HEK293 (cell line): ENCODE data around the gene SLC22A31.
A peak's percentile ranks its signal among the peaks of the same experiment; 100 is the strongest.

ENCODE experiments used
- GLI4 ChIP-seq: fragments of 450-650 bp; formaldehyde crosslinking; IDR thresholded peaks from 2 replicates; pipeline ENCODE4 v1.5.1; 2016; ENCODE audit warnings: missing biosample characterization, missing genetic modification characterization
- GLIS2 ChIP-seq: fragments of 450-650 bp; formaldehyde crosslinking; IDR thresholded peaks from 2 replicates; pipeline ENCODE4 v1.5.1; 2016; ENCODE audit warnings: missing biosample characterization, missing genetic modification characterization
- HOXA7 ChIP-seq: sonication (generic); formaldehyde crosslinking; IDR thresholded peaks from 2 replicates; pipeline ENCODE4 v1.8.1; 2022; ENCODE audit warnings: missing genetic modification reagents, borderline replicate concordance
- KLF1 ChIP-seq: fragments of 450-650 bp; formaldehyde crosslinking; IDR thresholded peaks from 2 replicates; pipeline ENCODE4 v1.5.1; 2016; ENCODE audit warnings: missing biosample characterization, missing genetic modification characterization
- KLF9 ChIP-seq: fragments of 450-650 bp; formaldehyde crosslinking; IDR thresholded peaks from 2 replicates; pipeline ENCODE4 v1.5.1; 2016; ENCODE audit warnings: missing biosample characterization, missing genetic modification characterization, low read depth
- MZF1 ChIP-seq: fragments of 450-650 bp; formaldehyde crosslinking; IDR thresholded peaks from 2 replicates; pipeline ENCODE4 v1.5.1; 2017; ENCODE audit warnings: missing biosample characterization, missing genetic modification characterization, borderline replicate concordance
- OSR2 ChIP-seq: fragments of 450-650 bp; formaldehyde crosslinking; IDR thresholded peaks from 2 replicates; pipeline ENCODE4 v1.5.1; 2016; ENCODE audit warnings: missing biosample characterization, missing genetic modification characterization
- SALL2 ChIP-seq: fragments of 450-650 bp; formaldehyde crosslinking; IDR thresholded peaks from 2 replicates; pipeline ENCODE4 v1.5.0; 2017; ENCODE audit warnings: missing biosample characterization, mild to moderate bottlenecking, missing genetic modification characterization, borderline replicate concordance
- SP2 ChIP-seq: fragments of 450-650 bp; formaldehyde crosslinking; IDR thresholded peaks from 2 replicates; pipeline ENCODE4 v1.5.1; 2016; ENCODE audit warnings: missing biosample characterization, missing genetic modification characterization
- ZNF146 ChIP-seq: fragments of 450-650 bp; formaldehyde crosslinking; IDR thresholded peaks from 2 replicates; pipeline ENCODE4 v1.5.1; 2016; ENCODE audit warnings: missing biosample characterization, missing genetic modification characterization
- ZNF202 ChIP-seq: fragments of 450-650 bp; formaldehyde crosslinking; IDR thresholded peaks from 2 replicates; pipeline ENCODE4 v1.5.1; 2016; ENCODE audit warnings: missing biosample characterization, missing genetic modification characterization, borderline replicate concordance
- ZNF211 ChIP-seq: fragments of 450-650 bp; formaldehyde crosslinking; IDR thresholded peaks from 2 replicates; pipeline ENCODE4 v1.5.1; 2016; ENCODE audit warnings: low read depth, missing biosample characterization, missing genetic modification characterization
- ZNF239 ChIP-seq: fragments of 450-650 bp; formaldehyde crosslinking; IDR thresholded peaks from 2 replicates; pipeline ENCODE4 v1.5.1; 2016; ENCODE audit warnings: missing biosample characterization, missing genetic modification characterization
- ZNF24 ChIP-seq: fragments of 450-650 bp; formaldehyde crosslinking; IDR thresholded peaks from 2 replicates; pipeline ENCODE4 v1.5.1; 2016; ENCODE audit warnings: missing biosample characterization, missing genetic modification characterization
- ZNF311 ChIP-seq: fragments of 450-650 bp; formaldehyde crosslinking; IDR thresholded peaks from 2 replicates; pipeline ENCODE4 v1.5.1; 2017; ENCODE audit warnings: missing biosample characterization, missing genetic modification characterization, borderline replicate concordance
- ZNF324 ChIP-seq: fragments of 450-650 bp; formaldehyde crosslinking; IDR thresholded peaks from 2 replicates; pipeline ENCODE4 v1.5.1; 2016; ENCODE audit warnings: missing biosample characterization, missing genetic modification characterization
- ZNF354C ChIP-seq: fragments of 450-650 bp; formaldehyde crosslinking; IDR thresholded peaks from 2 replicates; pipeline ENCODE4 v1.5.1; 2016; ENCODE audit warnings: missing biosample characterization, missing genetic modification characterization, low read depth, borderline replicate concordance
- ZNF37A ChIP-seq: fragments of 450-650 bp; IDR thresholded peaks from 2 replicates; pipeline ENCODE4 v1.5.1; 2018; ENCODE audit warnings: missing biosample characterization, missing genetic modification characterization
- ZNF510 ChIP-seq: fragments of 450-650 bp; formaldehyde crosslinking; IDR thresholded peaks from 2 replicates; pipeline ENCODE4 v1.5.1; 2018; ENCODE audit warnings: mild to moderate bottlenecking, missing genetic modification characterization, missing biosample characterization; ENCODE audit not compliant: insufficient replicate concordance
- ZNF600 ChIP-seq: fragments of 450-650 bp; formaldehyde crosslinking; IDR thresholded peaks from 2 replicates; pipeline ENCODE4 v1.5.1; 2016; ENCODE audit warnings: missing biosample characterization, missing genetic modification characterization
- ZNF707 ChIP-seq: fragments of 450-650 bp; formaldehyde crosslinking; IDR thresholded peaks from 2 replicates; pipeline ENCODE4 v1.5.1; 2016; ENCODE audit warnings: missing biosample characterization, missing genetic modification characterization
- TF ChIP-seq, protein P1 (sequence below): fragments of 450-650 bp; formaldehyde crosslinking; IDR thresholded peaks from 2 replicates; pipeline ENCODE4 v1.5.1; 2016; ENCODE audit warnings: missing biosample characterization, missing genetic modification characterization
- TF ChIP-seq, protein P2 (sequence below): fragments of 450-650 bp; formaldehyde crosslinking; IDR thresholded peaks from 2 replicates; pipeline ENCODE4 v1.5.0; 2017; ENCODE audit warnings: missing biosample characterization, missing genetic modification characterization, borderline replicate concordance
- TF ChIP-seq, protein P3 (sequence below): fragments of 450-650 bp; formaldehyde crosslinking; IDR thresholded peaks from 2 replicates; pipeline ENCODE4 v1.5.1; 2017; ENCODE audit warnings: missing biosample characterization, missing genetic modification characterization
- TF ChIP-seq, protein P4 (sequence below): fragments of 450-650 bp; formaldehyde crosslinking; IDR thresholded peaks from 2 replicates; pipeline ENCODE4 v1.5.1; 2016; ENCODE audit warnings: missing biosample characterization, missing genetic modification characterization
- TF ChIP-seq, protein P5 (sequence below): fragments of 450-650 bp; formaldehyde crosslinking; IDR thresholded peaks from 2 replicates; pipeline ENCODE4 v1.5.1; 2016; ENCODE audit warnings: missing biosample characterization, missing genetic modification characterization
- TF ChIP-seq, protein P6 (sequence below): fragments of 450-650 bp; formaldehyde crosslinking; IDR thresholded peaks from 2 replicates; pipeline ENCODE4 v1.5.1; 2017; ENCODE audit warnings: missing biosample characterization, missing genetic modification characterization
- TF ChIP-seq, protein P7 (sequence below): fragments of 450-650 bp; formaldehyde crosslinking; IDR thresholded peaks from 2 replicates; pipeline ENCODE4 v1.5.1; 2016; ENCODE audit warnings: missing biosample characterization, missing genetic modification characterization

SLC22A31 gene

DNA sequence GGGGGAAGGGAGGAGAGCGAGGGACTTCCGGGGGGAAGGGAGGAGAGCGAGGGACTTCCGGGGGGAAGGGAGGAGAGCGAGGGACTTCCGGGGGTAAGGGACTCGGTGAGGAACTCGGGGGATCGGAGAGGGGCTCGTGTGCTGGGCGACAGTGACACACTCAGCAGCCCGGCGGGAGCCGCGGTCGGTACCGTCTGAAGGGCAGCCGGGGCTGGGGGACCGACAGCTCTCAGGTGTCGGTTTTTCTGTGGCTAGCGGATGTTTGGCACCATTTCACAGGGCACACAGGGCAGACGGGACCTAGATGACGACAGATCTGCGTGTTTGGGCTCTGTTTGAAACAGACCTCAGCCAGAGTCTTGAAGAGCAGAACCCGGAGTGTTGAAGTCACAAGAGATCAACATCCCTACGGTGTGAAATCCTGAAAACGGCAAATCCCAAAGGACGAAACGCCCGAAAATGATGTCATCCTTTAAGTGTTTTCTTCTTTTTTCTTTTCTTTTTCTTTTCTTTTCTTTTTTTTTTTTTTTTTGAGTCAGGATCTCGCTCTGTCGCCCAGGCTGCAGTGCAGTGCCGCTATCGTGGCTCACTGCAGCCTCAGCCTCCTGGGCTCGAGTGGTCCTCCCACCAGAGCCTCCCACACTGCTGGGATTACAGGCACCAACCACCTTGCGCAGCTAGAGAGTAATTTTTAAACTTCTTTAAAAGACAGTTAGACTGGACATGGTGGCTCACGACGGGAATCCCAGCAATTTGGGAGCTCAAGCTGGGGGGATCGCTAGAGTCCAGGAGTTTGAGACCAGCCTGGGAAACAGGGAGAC is 41.1 kb upstream of the SLC22A31 start (continued):
- TF ChIP-seq, protein P1, sequence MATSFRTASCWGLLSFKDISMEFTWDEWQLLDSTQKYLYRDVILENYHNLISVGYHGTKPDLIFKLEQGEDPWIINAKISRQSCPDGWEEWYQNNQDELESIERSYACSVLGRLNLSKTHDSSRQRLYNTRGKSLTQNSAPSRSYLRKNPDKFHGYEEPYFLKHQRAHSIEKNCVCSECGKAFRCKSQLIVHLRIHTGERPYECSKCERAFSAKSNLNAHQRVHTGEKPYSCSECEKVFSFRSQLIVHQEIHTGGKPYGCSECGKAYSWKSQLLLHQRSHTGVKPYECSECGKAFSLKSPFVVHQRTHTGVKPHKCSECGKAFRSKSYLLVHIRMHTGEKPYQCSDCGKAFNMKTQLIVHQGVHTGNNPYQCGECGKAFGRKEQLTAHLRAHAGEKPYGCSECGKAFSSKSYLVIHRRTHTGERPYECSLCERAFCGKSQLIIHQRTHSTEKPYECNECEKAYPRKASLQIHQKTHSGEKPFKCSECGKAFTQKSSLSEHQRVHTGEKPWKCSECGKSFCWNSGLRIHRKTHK (tag by site-specific recombination): no peak
- peak; percentile 77 for TF ChIP-seq ZNF600
- TF ChIP-seq OSR2 (tag by site-specific recombination): no peak
- TF ChIP-seq, protein P2, sequence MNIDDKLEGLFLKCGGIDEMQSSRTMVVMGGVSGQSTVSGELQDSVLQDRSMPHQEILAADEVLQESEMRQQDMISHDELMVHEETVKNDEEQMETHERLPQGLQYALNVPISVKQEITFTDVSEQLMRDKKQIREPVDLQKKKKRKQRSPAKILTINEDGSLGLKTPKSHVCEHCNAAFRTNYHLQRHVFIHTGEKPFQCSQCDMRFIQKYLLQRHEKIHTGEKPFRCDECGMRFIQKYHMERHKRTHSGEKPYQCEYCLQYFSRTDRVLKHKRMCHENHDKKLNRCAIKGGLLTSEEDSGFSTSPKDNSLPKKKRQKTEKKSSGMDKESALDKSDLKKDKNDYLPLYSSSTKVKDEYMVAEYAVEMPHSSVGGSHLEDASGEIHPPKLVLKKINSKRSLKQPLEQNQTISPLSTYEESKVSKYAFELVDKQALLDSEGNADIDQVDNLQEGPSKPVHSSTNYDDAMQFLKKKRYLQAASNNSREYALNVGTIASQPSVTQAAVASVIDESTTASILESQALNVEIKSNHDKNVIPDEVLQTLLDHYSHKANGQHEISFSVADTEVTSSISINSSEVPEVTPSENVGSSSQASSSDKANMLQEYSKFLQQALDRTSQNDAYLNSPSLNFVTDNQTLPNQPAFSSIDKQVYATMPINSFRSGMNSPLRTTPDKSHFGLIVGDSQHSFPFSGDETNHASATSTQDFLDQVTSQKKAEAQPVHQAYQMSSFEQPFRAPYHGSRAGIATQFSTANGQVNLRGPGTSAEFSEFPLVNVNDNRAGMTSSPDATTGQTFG: no peak
- TF ChIP-seq, protein P3, sequence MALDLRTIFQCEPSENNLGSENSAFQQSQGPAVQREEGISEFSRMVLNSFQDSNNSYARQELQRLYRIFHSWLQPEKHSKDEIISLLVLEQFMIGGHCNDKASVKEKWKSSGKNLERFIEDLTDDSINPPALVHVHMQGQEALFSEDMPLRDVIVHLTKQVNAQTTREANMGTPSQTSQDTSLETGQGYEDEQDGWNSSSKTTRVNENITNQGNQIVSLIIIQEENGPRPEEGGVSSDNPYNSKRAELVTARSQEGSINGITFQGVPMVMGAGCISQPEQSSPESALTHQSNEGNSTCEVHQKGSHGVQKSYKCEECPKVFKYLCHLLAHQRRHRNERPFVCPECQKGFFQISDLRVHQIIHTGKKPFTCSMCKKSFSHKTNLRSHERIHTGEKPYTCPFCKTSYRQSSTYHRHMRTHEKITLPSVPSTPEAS (tag by site-specific recombination): no peak
- TF ChIP-seq ZNF211 (tag by site-specific recombination): no peak
- TF ChIP-seq ZNF239 (tag by site-specific recombination): no peak
- TF ChIP-seq, protein P4, sequence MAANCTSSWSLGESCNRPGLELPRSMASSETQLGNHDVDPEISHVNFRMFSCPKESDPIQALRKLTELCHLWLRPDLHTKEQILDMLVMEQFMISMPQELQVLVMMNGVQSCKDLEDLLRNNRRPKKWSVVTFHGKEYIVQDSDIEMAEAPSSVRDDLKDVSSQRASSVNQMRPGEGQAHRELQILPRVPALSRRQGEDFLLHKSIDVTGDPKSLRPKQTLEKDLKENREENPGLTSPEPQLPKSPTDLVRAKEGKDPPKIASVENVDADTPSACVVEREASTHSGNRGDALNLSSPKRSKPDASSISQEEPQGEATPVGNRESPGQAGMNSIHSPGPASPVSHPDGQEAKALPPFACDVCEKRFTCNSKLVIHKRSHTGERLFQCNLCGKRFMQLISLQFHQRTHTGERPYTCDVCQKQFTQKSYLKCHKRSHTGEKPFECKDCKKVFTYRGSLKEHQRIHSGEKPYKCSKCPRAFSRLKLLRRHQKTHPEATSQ: no peak
- TF ChIP-seq ZNF146 (tag by site-specific recombination): no peak
- peak; percentile 52; the same call in 1 of the 2 replicates for TF ChIP-seq ZNF202 (tag by site-specific recombination)
- TF ChIP-seq, protein P5, sequence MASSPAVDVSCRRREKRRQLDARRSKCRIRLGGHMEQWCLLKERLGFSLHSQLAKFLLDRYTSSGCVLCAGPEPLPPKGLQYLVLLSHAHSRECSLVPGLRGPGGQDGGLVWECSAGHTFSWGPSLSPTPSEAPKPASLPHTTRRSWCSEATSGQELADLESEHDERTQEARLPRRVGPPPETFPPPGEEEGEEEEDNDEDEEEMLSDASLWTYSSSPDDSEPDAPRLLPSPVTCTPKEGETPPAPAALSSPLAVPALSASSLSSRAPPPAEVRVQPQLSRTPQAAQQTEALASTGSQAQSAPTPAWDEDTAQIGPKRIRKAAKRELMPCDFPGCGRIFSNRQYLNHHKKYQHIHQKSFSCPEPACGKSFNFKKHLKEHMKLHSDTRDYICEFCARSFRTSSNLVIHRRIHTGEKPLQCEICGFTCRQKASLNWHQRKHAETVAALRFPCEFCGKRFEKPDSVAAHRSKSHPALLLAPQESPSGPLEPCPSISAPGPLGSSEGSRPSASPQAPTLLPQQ (tag by site-specific recombination): peak; percentile 76; the same call in 1 of the 2 replicates
- no peak; the same call in 1 of the 2 replicates for TF ChIP-seq KLF9 (tag by site-specific recombination)
- TF ChIP-seq, protein P6, sequence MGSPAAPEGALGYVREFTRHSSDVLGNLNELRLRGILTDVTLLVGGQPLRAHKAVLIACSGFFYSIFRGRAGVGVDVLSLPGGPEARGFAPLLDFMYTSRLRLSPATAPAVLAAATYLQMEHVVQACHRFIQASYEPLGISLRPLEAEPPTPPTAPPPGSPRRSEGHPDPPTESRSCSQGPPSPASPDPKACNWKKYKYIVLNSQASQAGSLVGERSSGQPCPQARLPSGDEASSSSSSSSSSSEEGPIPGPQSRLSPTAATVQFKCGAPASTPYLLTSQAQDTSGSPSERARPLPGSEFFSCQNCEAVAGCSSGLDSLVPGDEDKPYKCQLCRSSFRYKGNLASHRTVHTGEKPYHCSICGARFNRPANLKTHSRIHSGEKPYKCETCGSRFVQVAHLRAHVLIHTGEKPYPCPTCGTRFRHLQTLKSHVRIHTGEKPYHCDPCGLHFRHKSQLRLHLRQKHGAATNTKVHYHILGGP (tag by site-specific recombination): no peak
- TF ChIP-seq ZNF510 (tag by site-specific recombination): no peak
- TF ChIP-seq ZNF37A: no peak
- TF ChIP-seq SALL2 (tag by site-specific recombination): no peak
- no peak for TF ChIP-seq KLF1 (tag by site-specific recombination)
- peak; percentile 63; the same call in 1 of the 2 replicates for TF ChIP-seq MZF1 (tag by site-specific recombination)
- TF ChIP-seq SP2 (tag by site-specific recombination): peak; percentile 66
- TF ChIP-seq ZNF24 (tag by site-specific recombination): 0 out of 2 replicates have a peak, but pooled peaks have one; percentile 22
- TF ChIP-seq ZNF324: no peak
- TF ChIP-seq HOXA7: no peak
- TF ChIP-seq ZNF311 (tag by site-specific recombination): no peak
- TF ChIP-seq GLI4 (tag by site-specific recombination): no peak
- no peak for TF ChIP-seq GLIS2
- no peak for TF ChIP-seq ZNF707 (tag by site-specific recombination)
- no peak for TF ChIP-seq ZNF354C (tag by site-specific recombination)
- TF ChIP-seq, protein P7, sequence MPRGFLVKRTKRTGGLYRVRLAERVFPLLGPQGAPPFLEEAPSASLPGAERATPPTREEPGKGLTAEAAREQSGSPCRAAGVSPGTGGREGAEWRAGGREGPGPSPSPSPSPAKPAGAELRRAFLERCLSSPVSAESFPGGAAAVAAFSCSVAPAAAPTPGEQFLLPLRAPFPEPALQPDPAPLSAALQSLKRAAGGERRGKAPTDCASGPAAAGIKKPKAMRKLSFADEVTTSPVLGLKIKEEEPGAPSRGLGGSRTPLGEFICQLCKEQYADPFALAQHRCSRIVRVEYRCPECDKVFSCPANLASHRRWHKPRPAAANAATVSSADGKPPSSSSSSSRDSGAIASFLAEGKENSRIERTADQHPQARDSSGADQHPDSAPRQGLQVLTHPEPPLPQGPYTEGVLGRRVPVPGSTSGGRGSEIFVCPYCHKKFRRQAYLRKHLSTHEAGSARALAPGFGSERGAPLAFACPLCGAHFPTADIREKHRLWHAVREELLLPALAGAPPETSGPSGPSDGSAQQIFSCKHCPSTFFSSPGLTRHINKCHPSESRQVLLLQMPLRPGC: no peak
